ENCODE results near the gene CPNE7.

CPNE7 gene

DNA sequence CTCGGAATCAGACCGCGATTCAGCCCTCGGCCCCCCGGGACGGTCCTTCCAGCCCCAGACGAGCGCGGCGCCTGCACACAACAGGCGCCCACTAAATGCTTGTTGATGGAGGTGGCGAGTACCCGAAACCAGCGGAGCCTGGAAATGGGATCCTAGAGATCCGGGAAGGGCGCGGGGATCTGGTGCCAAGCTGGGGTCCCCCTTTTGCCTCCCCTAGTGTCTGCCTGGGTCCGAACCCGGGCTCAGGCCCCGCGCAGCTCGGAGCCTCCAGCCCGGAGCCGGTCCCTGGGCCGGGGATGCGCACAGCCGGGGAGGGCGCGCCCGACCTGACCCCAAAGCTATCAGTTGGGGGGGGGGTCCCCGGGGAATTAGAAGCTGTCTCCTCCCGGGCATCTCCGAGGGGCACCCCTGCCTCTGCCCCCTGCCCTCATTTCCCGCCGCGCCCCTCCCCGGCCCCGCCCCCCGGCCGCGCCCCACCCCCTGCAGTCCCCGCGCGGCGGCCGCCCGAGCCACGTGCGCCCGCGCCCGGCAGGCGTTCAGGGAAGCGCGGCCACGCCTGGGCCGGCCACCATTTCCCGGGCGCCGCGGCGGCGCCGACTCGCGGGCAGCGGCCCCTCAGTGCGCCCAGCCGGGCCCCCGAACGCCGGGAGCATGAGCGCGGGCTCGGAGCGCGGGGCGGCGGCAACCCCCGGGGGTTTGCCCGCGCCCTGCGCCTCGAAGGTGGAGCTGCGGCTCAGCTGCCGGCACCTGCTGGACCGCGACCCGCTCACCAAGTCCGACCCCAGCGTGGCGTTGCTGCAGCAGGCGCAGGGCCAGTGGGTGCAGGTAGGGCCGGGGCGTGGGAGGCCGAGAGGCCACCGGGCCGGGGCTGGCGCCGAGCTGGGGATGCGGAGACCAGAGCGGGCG lies at the start of gene CPNE7:
CPNE7 (plus strand) TSS at position 512 of the 906 bp plus-strand sequence; CDS start at position 652, 140 bp downstream.
- ATAC-seq (replicated peaks) (peak; percentile 46 to 50), DNase-seq (no peak)
- H3K27ac Mint-ChIP-seq = peak within 1 kb of the TSS; percentile 42
- H3K4me3 Mint-ChIP-seq = peak within 1 kb of the TSS; percentile 81 to 82
- H3K4me1 Mint-ChIP-seq = peaks cover 17 to 29% of the 10 kb centered on the region in 2 donors
- no peaks in the 10 kb centered on the region for H3K9me3 Mint-ChIP-seq
- peaks cover 12 to 23% of the 10 kb centered on the region in 2 donors for H3K27me3 Mint-ChIP-seq
- H3K36me3 Mint-ChIP-seq = peaks cover under 1 to 4% of the 10 kb centered on the region in 2 donors

DNA sequence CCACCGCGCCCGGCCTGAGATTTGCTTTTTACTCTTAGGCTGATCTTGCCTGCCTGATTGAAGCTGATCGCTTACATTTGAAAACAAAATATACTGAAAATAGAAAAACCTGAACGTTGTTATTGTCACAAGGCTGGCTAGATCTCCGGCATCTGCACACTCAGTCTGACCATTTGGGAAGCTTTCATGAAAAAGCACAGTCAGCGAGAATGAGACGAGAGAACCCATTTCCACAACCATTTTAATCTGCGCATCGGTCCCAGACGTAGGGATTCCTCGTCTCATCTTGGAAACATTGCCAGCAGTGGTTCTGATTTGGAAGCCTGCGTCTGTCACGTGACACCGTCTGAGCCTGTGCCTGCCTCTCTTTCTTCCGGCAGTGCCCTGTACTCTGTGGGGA lies 46.5 kb upstream of the CPNE7 start:
- H3K27ac Mint-ChIP-seq = no peak overlapping the region
- ATAC-seq (replicated peaks) (no peak), DNase-seq (no peak)
- peaks cover 72% of the 10 kb centered on the region in 2 donors for H3K36me3 Mint-ChIP-seq
- peaks cover 0 to 2% of the 10 kb centered on the region in 2 donors for H3K9me3 Mint-ChIP-seq
- no peaks in the 10 kb centered on the region for H3K27me3 Mint-ChIP-seq
- no peak overlapping the region for H3K4me3 Mint-ChIP-seq
- peaks cover 11 to 25% of the 10 kb centered on the region in 2 donors for H3K4me1 Mint-ChIP-seq

DNA sequence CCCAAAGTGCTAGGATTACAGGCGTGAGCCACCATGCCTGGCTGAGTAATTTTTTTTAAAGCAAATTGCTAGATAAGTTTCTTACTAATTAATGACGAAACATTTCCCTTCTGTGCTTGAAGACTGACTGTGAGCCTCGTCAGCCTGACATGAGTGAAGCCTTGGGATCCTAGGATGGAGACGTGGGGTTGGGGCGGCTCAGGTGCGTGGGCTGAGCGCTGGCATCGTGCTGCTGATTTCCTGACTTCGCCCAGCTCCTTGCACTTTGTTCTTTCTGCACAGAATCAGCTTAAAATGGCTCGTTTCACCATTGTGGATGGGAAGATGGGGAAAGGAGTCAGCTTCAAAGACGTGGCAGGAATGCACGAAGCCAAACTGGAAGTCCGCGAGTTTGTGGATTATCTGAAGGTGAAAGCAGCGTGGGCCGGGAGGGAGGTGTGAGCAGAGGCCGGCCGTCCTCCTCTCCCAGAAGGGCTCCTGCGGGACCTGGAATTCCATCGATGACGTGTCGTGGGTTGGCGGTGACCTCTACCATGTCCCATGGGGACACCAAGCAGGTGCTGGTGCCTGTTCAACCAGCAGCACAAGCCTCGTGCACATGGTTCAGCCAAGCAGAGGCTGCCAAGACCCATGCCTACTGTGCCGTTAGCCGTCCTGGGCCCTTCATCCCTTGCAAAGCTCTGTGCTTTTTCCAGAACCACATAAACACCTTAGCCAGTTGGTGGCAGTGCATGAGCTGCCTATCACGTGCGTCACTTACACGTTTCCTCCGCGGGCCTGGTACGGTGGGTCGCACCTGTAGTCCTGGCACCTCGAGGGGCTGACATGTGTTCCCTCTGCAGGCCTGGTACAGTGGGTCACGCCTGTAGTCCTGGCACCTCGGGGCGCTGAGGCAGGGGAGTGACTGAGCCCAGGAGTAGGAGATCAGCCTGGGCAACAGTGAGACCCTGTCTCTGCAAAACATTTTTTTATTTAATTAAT lies 44.9 kb upstream of the CPNE7 start:
- Mint-ChIP-seq H3K4me1 (peaks cover 14 to 24% of the 10 kb centered on the region in 2 donors), H3K27me3 (no peaks in the 10 kb centered on the region), H3K36me3 (peaks cover 68 to 72% of the 10 kb centered on the region in 2 donors), H3K27ac (no peak overlapping the region), H3K4me3 (no peak overlapping the region), H3K9me3 (peaks cover 0 to 2% of the 10 kb centered on the region in 2 donors)
- no peak for ATAC-seq (replicated peaks)
- DNase-seq = no peak

GRCh38 chr16:89531821-89532526 lies 43.6 kb upstream of the CPNE7 start:
- no peak overlapping the region for H3K27ac Mint-ChIP-seq
- H3K36me3 Mint-ChIP-seq = peaks cover 70 to 72% of the 10 kb centered on the region in 2 donors
- peaks cover 0 to 2% of the 10 kb centered on the region in 2 donors for H3K9me3 Mint-ChIP-seq
- no peak overlapping the region for H3K4me3 Mint-ChIP-seq
- ATAC-seq (replicated peaks) (no peak), DNase-seq (no peak)
- peaks cover 15 to 22% of the 10 kb centered on the region in 2 donors for H3K4me1 Mint-ChIP-seq
- H3K27me3 Mint-ChIP-seq = no peaks in the 10 kb centered on the region

GRCh38 chr16:89534252-89534756 lies 41.3 kb upstream of the CPNE7 start:
- Mint-ChIP-seq H3K36me3 (peaks cover 57 to 58% of the 10 kb centered on the region in 2 donors), H3K27ac (peak overlapping the region; percentile 78), H3K4me1 (peaks cover 15 to 22% of the 10 kb centered on the region in 2 donors), H3K9me3 (peaks cover 0 to 2% of the 10 kb centered on the region in 2 donors), H3K4me3 (peak overlapping the region in 1 of 2 donors; percentile 24), H3K27me3 (no peaks in the 10 kb centered on the region)
- ATAC-seq (replicated peaks) = peak; percentile 92 to 94
- no peak for DNase-seq

- no peaks in the 10 kb centered on the region for H3K27me3 Mint-ChIP-seq
- no peak overlapping the region for H3K4me3 Mint-ChIP-seq
- H3K27ac Mint-ChIP-seq = no peak overlapping the region
- no peak for ATAC-seq (replicated peaks)
- H3K4me1 Mint-ChIP-seq = peaks cover 15 to 22% of the 10 kb centered on the region in 2 donors
- H3K36me3 Mint-ChIP-seq = peaks cover 55 to 64% of the 10 kb centered on the region in 2 donors
- H3K9me3 Mint-ChIP-seq = peaks cover 0 to 2% of the 10 kb centered on the region in 2 donors
- no peak for DNase-seq
Observed at GRCh38 chr16:89536371-89536770, 39.2 kb upstream of the CPNE7 start.

DNA sequence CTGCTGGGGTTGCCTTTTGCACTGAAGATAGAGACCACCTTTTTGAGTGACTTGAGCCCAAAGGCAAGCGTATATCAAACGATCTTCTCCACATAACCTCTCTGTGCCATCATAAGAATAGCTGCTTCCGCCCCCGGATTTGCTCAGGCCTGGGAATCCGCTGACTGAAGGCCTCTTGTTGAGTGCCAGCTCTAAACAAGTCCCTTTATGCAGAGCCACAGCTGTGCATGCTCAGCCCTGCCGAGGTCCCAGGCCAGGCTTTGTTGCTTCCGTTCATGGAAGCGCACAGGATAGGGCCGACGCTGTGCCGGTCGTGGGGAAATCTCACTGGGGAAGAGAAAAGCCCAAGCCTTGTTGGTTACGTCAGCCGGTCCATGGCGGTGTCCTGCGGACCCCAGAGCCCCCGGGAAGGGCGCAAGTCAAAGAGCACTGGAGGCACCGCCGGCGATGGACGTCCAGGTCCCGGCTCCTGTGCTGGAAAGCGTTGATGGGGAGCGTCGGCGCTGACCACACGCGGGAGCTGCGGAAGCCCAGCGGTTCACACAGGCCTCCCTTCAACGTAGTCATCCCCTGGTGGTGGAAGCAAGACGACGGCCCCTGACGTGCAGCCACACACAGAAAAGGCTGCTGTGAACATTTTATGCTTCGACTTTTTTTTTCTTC lies 38.5 kb upstream of the CPNE7 start:
- DNase-seq = no peak
- Mint-ChIP-seq H3K9me3 (peaks cover 0 to 2% of the 10 kb centered on the region in 2 donors), H3K27ac (peak overlapping the region; percentile 31), H3K27me3 (no peaks in the 10 kb centered on the region), H3K4me1 (peaks cover 15 to 22% of the 10 kb centered on the region in 2 donors), H3K36me3 (peaks cover 51 to 59% of the 10 kb centered on the region in 2 donors), H3K4me3 (no peak overlapping the region)
- ATAC-seq (replicated peaks) = no peak

DNA sequence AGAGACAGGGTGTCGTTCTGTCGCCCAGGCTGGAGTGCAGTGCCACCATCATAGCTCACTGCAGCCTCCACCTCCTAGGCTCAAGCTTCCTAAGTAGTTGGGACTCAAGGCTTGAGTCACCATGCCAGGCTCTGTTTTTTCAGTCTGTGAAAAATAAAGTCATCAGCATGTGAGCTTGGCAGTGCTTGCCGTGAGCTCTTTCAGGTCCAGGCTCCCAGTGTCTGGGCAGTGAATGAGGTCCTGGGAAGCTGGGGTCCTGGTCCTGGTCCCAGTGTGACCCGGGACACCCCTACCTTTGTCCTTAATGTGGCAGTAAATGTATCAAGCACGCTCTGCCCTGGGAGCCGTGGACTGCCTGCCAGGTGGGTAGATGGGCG lies 38.0 kb upstream of the CPNE7 start:
- H3K4me1 Mint-ChIP-seq = peaks cover 15 to 22% of the 10 kb centered on the region in 2 donors
- no peaks in the 10 kb centered on the region for H3K27me3 Mint-ChIP-seq
- H3K4me3 Mint-ChIP-seq = no peak overlapping the region
- H3K9me3 Mint-ChIP-seq = peaks cover 0 to 2% of the 10 kb centered on the region in 2 donors
- DNase-seq (no peak), ATAC-seq (replicated peaks) (no peak)
- H3K27ac Mint-ChIP-seq = no peak overlapping the region
- peaks cover 53 to 59% of the 10 kb centered on the region in 2 donors for H3K36me3 Mint-ChIP-seq

GRCh38 chr16:89538286-89538685 lies 37.3 kb upstream of the CPNE7 start:
- Mint-ChIP-seq H3K4me1 (peaks cover 15 to 21% of the 10 kb centered on the region in 2 donors), H3K27me3 (no peaks in the 10 kb centered on the region), H3K36me3 (peaks cover 48 to 56% of the 10 kb centered on the region in 2 donors), H3K27ac (no peak overlapping the region), H3K9me3 (peaks cover 0 to 2% of the 10 kb centered on the region in 2 donors), H3K4me3 (no peak overlapping the region)
- ATAC-seq (replicated peaks) (no peak), DNase-seq (no peak)

- DNase-seq = no peak
- ATAC-seq (replicated peaks) = no peak
- Mint-ChIP-seq H3K4me3 (no peak overlapping the region), H3K9me3 (no peaks in the 10 kb centered on the region), H3K4me1 (peaks cover 0 to 1% of the 10 kb centered on the region in 2 donors), H3K36me3 (peaks cover 35 to 43% of the 10 kb centered on the region in 2 donors), H3K27me3 (no peaks in the 10 kb centered on the region), H3K27ac (no peak overlapping the region)
Observed at GRCh38 chr16:89540557-89540956, 35.0 kb upstream of the CPNE7 start.

DNA sequence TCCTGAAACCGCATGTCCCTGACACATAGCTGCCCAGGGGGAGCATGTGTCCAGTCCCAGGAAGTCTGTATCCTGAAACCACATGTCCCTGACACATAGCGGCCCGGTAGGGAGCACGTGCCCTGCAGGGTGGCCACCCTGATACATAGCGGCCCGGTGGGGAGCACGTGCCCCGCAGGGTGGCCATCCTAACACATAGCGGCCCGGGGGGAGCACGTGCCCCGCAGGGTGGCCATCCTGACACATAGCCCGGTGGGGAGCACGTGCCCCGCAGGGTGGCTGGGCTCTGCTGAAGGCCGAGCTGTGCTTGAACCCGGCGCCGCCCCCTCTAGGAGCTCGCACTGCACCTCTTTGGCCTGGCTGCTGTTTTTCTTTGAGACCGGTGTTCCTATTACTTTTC lies 33.8 kb upstream of the CPNE7 start:
- no peak for DNase-seq
- Mint-ChIP-seq H3K9me3 (no peaks in the 10 kb centered on the region), H3K27ac (no peak overlapping the region), H3K27me3 (no peaks in the 10 kb centered on the region), H3K4me1 (peaks cover 0 to 2% of the 10 kb centered on the region in 2 donors), H3K36me3 (peaks cover 35 to 44% of the 10 kb centered on the region in 2 donors), H3K4me3 (no peak overlapping the region)
- ATAC-seq (replicated peaks) = no peak

DNA sequence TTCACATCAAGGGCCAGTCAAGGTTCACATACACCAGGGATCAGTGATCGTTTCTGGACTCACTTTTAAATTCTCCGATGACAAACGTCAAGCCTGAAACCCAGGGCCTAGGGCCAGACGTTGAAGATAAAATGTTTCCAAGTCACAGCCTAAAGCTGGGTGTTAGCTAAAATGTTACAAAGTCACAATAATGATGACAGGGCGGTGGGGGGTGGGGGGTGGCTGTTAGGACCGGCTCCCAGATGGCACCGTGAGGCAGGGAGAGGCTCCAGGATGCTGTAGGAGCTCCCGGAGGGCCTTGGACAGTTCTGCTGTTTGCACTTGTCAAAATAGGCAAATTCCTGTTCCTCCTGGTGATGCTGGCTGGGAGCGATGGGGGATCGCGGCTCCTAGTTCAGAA lies 31.4 kb upstream of the CPNE7 start:
- Mint-ChIP-seq H3K9me3 (no peaks in the 10 kb centered on the region), H3K4me1 (peaks cover 7 to 17% of the 10 kb centered on the region in 2 donors), H3K27me3 (no peaks in the 10 kb centered on the region), H3K36me3 (peaks cover 45 to 54% of the 10 kb centered on the region in 2 donors), H3K4me3 (no peak overlapping the region), H3K27ac (no peak overlapping the region)
- DNase-seq (no peak), ATAC-seq (replicated peaks) (no peak)

DNA sequence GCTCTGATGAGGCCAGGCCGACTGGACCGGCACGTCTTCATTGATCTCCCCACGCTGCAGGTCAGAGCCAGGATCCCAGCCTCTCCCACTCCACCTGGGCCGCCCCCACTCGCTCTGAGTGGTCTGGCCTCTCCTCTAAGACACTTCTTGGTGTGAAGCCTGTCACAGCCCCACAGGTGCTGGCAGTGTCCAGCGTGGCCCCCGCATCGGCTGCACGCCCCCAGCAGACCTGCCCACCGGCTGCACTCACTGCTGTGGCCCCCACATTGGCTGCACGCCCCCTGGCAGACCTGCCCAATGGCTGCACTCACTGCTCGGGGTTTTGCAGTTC lies 30.9 kb upstream of the CPNE7 start:
- H3K36me3 Mint-ChIP-seq = peaks cover 50 to 59% of the 10 kb centered on the region in 2 donors
- DNase-seq = no peak

More for the DNA sequence above, 30.9 kb upstream of the CPNE7 start:
- ATAC-seq (replicated peaks) = no peak
- Mint-ChIP-seq H3K27me3 (no peaks in the 10 kb centered on the region), H3K9me3 (no peaks in the 10 kb centered on the region), H3K4me3 (no peak overlapping the region), H3K27ac (no peak overlapping the region), H3K4me1 (peaks cover 13 to 23% of the 10 kb centered on the region in 2 donors)

All from stimulated activated naive B cell treated with anti-CD40 and anti-IgM and Interleukin-4, amounts not matched to agents 10 μg/mL and 1 μg/mL and 100 μg/mL, for 72 hours (primary cell).